CD4-positive, alpha-beta T cell treated with Interleukin-4 for 4 hours (primary cell): Measurements from ENCODE around the gene INTS6.

Source experiments
- DNase-seq: peaks from one replicate; pipeline ENCODE4 v3.0.0-alpha.2; 2020

The INTS6 gene

DNA sequence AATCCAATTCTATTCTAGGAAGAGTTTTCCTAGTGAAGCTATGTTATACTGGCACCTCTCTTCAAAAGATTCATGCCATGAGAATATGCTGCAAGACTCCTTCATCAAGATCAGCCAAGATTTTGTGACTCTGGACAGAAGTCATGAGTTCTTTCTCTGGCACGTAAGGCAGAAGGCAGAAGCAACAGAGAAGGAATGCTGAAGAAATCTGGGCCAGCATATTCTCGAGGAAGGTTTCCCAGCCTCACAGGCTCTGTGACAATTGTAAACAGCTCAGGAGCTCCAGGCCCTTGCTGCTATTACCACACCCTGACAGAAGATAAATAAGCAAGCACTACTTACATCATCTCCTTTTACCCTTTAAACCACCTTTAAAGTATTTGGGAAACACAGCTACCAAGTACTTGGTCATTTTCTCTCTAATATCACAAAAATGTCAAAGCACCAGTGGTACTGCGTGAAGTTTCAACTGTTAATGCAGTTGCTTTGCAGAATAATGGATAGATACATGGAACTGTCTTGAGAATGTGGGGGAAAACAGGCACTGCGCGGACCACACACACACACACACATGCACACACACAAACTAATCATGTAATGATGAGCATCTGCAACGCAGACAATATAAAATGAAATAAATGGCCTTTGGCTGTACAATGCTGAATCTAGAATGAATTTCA lies 55.4 kb downstream of the INTS6 start:
- DNase-seq: no peak

DNA sequence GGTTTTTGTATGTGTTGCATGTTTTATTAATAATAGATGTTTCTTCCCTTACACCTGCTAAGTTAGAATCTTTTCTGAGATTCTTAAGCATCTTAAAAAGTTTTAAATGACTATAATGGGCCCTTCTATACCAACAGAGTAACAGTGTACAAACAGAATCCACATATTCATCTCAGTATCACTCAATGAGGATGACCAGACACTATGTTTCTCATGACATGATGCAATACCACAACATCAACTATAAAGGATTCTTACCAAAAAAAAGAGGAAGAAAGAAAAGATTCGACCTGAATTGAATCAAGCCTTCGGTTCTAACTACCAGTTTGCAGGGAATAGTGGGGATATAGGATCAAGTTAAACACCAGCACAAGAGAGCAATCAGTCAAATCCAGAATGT lies 56.5 kb downstream of the INTS6 start:
- DNase-seq: no peak

- no peak for DNase-seq
Measured at GRCh38 chr13:51394724-51395123, 58.1 kb downstream of the INTS6 start.

- DNase-seq: no peak
Measured at GRCh38 chr13:51385114-51385513, 67.7 kb downstream of the INTS6 start.

DNA sequence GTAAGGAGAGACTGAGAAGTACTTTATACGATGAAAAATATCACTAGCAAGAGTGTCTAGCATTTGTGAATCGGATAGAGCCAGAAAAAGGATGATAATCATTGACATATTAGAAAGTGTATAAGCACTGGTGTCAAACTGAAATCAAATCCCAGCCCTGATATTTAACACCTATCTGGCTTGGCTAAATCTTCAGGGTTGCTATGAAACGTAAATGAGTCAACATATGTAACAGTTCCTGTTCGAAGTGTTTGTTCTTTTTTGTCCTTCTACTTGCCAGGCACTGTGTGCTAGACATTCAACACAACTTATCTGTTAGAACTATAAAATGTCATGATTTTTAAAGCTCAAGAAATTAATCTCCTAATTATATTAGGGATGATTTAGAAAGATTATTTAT lies 72.6 kb downstream of the INTS6 start:
- no peak for DNase-seq

DNA sequence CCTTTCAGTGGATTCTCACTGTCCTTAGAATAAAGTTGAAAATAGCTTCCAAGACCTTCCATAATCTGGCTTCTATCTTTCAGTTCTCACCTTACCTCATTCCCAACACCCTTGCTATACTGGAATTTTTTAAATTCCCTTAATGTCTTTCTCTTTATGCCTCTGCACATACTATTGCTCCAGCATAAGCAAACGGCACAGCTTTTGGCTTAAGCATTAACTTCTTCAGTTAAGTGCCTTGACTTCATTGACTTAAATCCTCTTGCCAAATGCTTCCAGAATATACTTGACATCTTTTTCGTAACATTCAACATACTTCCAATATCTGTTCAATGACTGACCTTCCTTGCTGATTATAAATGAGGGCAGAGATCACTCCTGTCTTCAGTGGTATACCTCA lies 79.4 kb downstream of the INTS6 start:
- no peak for DNase-seq

DNA sequence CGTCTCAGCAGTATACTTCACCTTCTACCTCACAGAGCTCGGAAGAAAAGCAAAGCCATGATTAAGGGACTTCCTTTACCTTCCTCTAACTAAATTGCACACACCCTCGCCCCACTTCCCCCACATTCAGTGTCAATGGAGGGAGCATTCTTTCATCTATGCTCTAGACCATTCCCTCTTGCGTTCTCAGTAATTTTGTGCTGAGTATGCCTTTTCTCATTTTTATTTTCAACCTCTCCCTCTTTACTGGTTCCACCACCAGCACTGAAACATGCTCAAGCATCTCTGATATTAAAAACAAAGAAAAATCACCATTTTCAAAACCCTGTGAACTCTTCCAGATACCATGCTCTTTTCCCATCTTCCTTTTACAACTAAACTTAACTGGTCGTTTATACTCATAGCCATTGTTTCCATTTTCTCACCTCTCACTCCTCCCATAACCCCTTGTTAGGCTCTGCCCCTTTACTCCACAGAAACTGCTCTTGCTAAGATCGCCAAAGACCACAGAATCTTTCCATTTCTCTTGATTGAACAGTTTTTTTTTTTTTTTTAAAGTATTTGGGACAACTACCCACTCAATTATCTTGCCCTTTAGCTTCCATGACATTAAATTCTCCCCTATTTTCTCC lies 81.0 kb downstream of the INTS6 start:
- DNase-seq: no peak

DNA sequence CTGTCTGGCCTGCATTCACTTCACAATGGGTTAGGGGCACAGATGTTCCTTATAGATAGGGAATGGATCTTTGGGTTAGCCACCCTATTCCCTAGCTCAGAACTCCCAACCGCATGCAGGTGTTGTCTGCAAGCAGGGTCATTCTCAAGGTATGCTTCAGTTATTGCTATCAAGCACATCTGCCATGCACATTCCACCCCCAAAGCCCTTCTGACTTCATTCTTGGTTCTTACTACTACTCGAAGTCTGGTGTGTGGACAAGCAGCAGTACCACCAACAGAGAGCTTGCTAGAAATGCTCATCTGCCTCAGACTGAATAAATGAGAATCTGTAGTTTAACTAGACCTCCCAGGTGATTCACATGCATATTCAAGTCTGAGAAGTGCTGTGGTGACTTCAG lies 82.0 kb downstream of the INTS6 start:
- no peak for DNase-seq

GRCh38 chr13:51370116-51370515 lies 82.7 kb downstream of the INTS6 start:
- no peak for DNase-seq

DNA sequence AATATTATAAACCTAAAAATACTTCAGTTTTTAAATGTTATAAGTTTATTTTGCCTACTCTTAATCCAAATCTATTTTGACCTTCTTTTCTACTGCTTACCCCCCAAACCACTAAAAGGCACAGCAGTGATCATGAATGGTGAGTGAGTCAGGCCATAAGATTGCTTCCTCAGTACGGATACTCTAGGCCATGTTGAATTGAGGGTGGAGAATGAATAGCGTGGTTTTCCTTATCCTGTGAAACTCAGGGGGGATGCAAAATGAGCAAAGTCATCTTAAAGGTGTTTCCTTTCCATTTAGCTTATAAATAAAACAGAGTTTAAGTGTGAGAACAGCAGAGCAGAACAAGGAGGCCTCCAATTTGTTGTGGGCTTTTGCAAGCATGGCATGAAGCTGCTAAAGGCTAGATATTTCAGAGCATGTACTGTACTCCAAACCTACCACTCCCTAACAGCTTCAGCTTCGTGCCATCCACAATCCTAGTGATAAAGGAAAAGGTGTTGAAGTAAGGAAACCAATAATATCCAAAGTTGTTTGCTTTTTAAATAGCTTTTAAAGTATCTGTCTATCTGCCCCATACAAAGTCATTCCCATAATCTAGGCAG lies 88.3 kb downstream of the INTS6 start:
- DNase-seq: no peak

GRCh38 chr13:51363625-51364024 lies 89.2 kb downstream of the INTS6 start:
- no peak for DNase-seq

DNA sequence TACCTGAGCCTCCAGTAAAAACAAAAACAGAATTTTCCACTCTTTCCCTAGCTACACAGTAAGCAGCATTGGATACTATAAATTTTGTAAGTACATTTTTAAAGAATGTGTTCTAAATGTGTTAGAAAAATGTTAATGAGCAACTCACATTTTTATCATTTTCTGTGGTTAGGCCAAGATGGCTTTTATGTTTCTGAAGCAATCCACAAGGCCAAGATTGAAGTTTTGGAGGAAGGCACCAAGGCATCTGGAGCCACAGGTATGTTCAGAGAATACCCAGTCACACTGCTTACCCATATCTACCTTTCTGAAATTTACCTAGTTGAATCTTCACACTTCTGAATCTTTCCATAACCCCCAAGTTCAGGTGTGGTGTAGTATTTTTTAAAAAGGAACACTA lies 91.7 kb downstream of the INTS6 start:
- DNase-seq: no peak

GRCh38 chr13:51360489-51360888 lies 92.3 kb downstream of the INTS6 start:
- no peak for DNase-seq

- no peak for DNase-seq
Measured at GRCh38 chr13:51359352-51359751, 93.5 kb downstream of the INTS6 start.

DNA sequence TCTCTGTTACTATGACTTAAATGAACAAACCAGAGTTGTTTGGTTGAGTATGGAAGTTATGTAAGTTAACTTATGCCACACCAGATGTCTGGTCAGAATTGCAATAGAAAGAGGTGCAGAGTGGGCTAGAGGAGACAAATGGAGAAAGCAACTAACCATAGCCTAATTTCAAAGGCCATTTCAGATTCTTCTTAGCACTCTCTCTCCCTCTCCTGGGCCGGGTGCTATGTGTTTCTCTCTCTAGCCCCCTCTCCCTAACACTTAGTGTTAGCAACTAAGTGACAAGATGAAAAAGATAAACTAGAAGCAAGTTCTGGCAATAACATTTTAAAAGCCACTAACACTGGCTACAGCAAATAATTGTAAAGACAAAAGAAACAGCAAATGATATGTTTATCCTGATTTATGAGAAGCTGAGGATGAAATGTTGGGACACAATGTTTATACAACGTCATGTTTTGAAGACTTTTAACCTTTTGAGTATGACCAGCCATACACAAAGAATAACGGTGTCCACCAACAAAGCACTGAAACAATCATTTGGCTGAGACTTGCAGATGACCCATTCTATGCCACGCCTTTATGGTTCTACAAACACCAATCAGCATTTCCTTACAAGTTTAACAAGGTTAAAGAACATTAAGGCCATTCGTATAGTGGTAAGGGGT lies 94.8 kb downstream of the INTS6 start:
- no peak for DNase-seq

DNA sequence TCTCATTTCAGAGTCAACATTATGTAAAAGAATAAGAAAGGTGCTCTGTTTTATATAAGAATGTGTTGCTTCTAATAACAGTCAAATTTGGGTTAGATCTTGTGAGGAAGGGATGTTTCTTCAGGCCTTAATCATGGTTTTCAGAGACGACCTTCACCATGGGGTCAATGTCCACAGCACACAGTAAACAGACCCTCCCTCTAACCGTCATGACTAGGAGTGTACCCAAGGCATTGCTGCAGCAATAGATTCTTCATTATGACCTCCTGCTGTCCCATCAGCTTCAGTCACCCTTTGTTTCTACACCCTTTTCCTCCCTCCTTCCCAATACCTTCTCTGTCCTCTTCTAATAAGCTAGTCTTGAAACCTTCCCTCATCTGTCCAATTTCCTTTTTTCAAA lies 97.6 kb downstream of the INTS6 start:
- no peak for DNase-seq

DNA sequence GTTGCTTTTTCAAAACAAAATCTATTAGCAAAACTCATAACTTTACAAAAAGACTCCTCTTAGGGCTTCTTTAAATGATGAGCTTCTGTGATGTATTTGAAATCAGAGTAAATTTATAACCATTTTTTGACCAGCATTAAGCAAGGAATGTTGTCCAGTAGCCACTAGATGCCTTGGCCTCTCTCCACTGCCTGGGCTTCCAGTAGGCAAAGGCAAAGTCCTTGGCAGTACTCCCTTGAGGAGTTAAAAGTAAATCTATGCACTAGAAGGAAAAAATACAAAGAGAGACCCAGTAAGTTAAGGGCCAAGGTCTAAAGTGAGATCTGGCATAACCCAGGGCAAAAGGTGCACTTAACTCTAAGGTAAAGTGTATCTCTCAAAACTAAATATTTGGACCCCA lies 103.8 kb downstream of the INTS6 start:
- DNase-seq: no peak

DNA sequence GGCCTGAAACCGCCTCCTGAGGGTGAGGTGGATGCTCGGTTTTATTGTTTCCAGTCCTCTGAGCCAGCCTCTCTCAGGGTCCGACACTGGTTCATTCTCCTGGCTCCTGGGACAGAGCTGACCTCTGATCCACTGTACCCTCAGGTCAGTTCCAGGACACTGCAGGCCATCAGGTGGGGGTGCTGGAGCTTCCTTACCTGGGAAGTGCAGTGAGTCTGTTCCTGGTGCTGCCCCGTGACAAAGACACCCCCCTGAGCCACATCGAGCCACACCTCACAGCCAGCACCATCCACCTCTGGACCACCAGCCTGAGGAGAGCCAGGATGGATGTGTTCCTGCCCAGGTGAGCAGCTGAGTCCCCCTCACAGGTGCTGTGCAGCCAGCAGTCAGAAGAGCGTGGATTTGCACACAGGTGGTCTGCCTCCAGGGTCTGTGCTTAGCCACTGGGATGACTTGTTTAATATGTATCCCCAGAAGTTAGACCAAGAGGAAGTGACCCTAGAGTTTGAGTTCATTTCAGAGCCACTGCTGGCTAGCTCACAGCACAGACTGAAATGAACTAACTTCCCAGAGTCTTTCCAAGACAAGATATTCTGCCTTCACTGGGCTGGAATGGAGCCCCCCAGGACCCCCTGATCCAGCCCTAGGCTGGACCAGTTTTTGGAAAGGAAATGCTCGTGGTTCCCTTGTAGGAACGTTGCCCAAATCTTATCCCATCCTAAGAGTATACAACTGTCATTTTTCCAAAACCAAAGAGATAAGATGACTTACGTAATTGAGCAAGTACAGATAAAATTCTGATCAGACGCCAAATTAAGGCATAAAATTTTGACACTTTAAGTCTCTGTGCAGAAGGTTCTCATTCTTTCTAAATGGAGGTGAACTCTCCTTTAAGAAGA lies 104.5 kb downstream of the INTS6 start:
- DNase-seq: no peak

GRCh38 chr13:51347099-51347498 lies 105.7 kb downstream of the INTS6 start:
- DNase-seq: no peak

DNA sequence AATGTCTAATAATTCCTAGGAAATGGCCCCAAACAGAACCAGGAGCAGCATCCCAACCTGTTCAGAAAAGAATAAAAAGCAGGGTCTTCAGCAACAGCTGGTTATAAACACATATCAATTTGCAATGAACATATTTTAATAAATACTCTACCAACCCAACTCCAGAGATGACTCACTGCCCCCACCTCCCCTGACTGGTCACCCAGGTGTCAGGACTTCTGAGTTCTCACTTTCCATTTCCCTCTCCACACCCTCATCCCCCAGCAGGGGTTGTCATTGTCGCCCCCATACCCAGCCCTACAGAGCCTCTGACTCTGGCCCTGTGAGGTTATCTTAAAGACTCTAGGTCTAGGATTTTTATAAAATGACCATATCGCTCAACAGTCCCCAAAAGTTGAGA lies 106.4 kb downstream of the INTS6 start:
- DNase-seq: no peak

GRCh38 chr13:51343475-51343874 lies 109.4 kb downstream of the INTS6 start:
- no peak for DNase-seq

GRCh38 chr13:51342706-51343105 lies 110.1 kb downstream of the INTS6 start:
- DNase-seq: no peak

GRCh38 chr13:51341791-51342190 lies 111.0 kb downstream of the INTS6 start:
- DNase-seq: no peak
